Thyroid gland (tissue), 4 donors: ENCODE data around the gene OSBPL5. TPM values are rescaled to one million over a fixed set of nuclear protein-coding genes. Genes with fewer than 3 reads are reported as not detected.

Source experiments
- DNase-seq, 2 donors: peaks; one replicate each; pipeline ENCODE4 v3.0.0-alpha.2; 2019
- H3K27ac ChIP-seq, 3 donors: fragments of 200-600 bp; sonication (generic); 1 replicate in 2 of 3; 2 replicates in 1 of 3; pipeline ENCODE4 v1.5.1; 2016 to 2019; ENCODE audit warnings: mild to moderate bottlenecking in 1 of 3, moderate library complexity in 1 of 3
- H3K27me3 ChIP-seq: fragments of 200-600 bp; sonication (generic); one replicate; pipeline ENCODE4 v1.5.1; 2019
- H3K36me3 ChIP-seq, 2 donors: fragments of 200-600 bp; sonication (generic); one replicate each; pipeline ENCODE4 v1.5.1; 2016 to 2019
- H3K4me1 ChIP-seq, 2 donors: fragments of 200-600 bp; sonication (generic); one replicate each; pipeline ENCODE4 v1.5.1; 2017 to 2019
- H3K4me3 ChIP-seq, 3 donors: fragments of 200-600 bp; sonication (generic); replicated peaks in 1 of 3; 1 replicate in 2 of 3; 2 replicates in 1 of 3; pipeline ENCODE4 v1.5.1; 2016; ENCODE audit warnings: mild to moderate bottlenecking in 1 of 3
- H3K9me3 ChIP-seq: fragments of 200-600 bp; sonication (generic); one replicate; pipeline ENCODE4 v1.5.1; 2017
- POLR2A ChIP-seq, 2 donors: fragments of 450-650 bp; IDR thresholded peaks; one replicate each; pipeline ENCODE4 v1.6.1; 2017; ENCODE audit warnings: antibody characterized with exemption in 2 of 2, mild to moderate bottlenecking in 2 of 2, moderate library complexity in 1 of 2
- WGBS, 2 donors: methylation state at CpG; one replicate each; pipeline ENCODE4 v1.1.5; 2017; 5-methylcytosine and 5-hydroxymethylcytosine counted together
- intact Hi-C: fragments of 100-400 bp; cut with DNase I; formaldehyde crosslinking; loops from one replicate; pipeline ENCODE4 v1.15.1; 2023
- total RNA-seq, 4 donors: library from RNA; depleted of rRNA; stranded (reverse); fragments of >200 nt; gene quantifications; one replicate each; pipeline ENCODE4 v1.2.3, GENCODE V29; 2016
- TF ChIP-seq, protein P1 (sequence below), 6 experiments: fragments of 200-600 bp in 3 of 6; fragments of 450-650 bp in 3 of 6; sonication (generic) in 3 of 6; IDR thresholded peaks; one replicate each; pipeline ENCODE4 v1.5.1; 2016 to 2019; ENCODE audit warnings: antibody characterized with exemption in 6 of 6, mild to moderate bottlenecking in 2 of 6, inconsistent platforms in 1 of 6, moderate library complexity in 1 of 6

The OSBPL5 gene
- total RNA-seq, 4 donors from 2014 or later, result 24.2 to 46.7 (median 34.4) TPM

DNA sequence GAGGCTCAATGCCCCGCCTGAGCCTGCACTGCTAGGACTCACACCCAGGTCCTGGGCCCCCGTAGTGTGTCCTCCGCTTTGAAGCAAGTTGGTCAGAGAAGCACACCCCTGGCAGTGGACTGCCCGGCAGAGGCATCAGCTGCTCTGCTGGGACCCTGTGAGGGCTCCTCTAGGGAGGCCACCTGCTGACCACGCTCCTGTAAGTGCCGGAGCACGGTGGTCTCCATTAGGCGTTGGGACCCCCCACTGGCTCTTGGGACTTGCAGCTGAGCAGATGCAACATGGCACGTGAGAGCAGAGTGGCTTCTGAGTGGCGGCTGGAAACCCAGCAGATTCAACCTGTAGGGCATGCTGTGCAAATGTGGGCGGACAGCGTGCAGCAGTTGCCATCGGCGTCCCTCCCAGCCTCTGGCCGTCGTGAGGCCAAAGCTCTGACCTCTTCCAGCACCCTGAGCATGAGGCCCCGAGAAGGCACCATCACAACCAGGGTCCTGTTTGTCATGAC is 36.6 kb upstream of the OSBPL5 start:
- H3K9me3 ChIP-seq, result no peaks in the 10 kb centered on the region
- H3K27me3 ChIP-seq, result no peaks in the 10 kb centered on the region
- H3K36me3 ChIP-seq, result no peaks in the 10 kb centered on the region
- TF ChIP-seq, protein P1, sequence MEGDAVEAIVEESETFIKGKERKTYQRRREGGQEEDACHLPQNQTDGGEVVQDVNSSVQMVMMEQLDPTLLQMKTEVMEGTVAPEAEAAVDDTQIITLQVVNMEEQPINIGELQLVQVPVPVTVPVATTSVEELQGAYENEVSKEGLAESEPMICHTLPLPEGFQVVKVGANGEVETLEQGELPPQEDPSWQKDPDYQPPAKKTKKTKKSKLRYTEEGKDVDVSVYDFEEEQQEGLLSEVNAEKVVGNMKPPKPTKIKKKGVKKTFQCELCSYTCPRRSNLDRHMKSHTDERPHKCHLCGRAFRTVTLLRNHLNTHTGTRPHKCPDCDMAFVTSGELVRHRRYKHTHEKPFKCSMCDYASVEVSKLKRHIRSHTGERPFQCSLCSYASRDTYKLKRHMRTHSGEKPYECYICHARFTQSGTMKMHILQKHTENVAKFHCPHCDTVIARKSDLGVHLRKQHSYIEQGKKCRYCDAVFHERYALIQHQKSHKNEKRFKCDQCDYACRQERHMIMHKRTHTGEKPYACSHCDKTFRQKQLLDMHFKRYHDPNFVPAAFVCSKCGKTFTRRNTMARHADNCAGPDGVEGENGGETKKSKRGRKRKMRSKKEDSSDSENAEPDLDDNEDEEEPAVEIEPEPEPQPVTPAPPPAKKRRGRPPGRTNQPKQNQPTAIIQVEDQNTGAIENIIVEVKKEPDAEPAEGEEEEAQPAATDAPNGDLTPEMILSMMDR (IDR thresholded peaks at IDR 0.05), result no peak
- no peak for TF ChIP-seq POLR2A (IDR thresholded peaks at IDR 0.05)
- DNase-seq, result no peak
- H3K4me1 ChIP-seq, result peaks cover 6 to 29% of the 10 kb centered on the region in 2 donors
- H3K4me3 ChIP-seq, result no peak overlapping the region
- intact Hi-C loops, result no loop called here
- H3K27ac ChIP-seq, result no peak overlapping the region
- 74 to 80% methylated on average over 11 of the region's 17 CpGs for WGBS, 2 donors

DNA sequence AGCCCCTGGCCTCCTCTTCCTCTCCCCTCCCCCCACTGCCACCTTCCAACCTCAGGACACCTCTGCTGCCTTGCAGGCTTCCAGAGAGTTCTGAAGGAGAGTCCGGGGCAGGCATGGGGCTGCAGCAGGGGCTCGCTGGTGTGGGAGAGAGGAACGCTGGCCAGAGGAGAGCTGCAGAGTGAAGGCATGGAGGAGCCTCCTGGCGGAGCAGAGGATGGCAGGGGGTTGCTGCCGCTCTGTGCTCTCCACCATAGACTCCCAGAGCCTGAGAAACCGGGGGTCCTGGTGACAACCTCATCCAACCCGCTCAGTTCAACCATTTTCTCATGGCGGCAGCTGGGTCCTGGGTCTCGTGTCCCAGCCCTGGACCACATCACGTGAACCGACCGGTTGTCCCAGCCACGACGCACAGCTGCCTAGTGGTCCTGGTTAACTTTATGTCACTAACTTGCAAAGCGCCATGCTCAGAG is 36.0 kb upstream of the OSBPL5 start:
- Histone ChIP-seq H3K27me3 (no peaks in the 10 kb centered on the region), H3K27ac (no peak overlapping the region), H3K36me3 (no peaks in the 10 kb centered on the region), H3K9me3 (no peaks in the 10 kb centered on the region), H3K4me3 (no peak overlapping the region), H3K4me1 (peaks cover 6 to 29% of the 10 kb centered on the region in 2 donors)
- 79% methylated on average over 15 of the region's 15 CpGs for WGBS, 2 donors
- no peak for DNase-seq
- no peak for TF ChIP-seq POLR2A (IDR thresholded peaks at IDR 0.05)
- TF ChIP-seq, protein P1 (IDR thresholded peaks at IDR 0.05), result no peak
- intact Hi-C loops, result no loop called here

DNA sequence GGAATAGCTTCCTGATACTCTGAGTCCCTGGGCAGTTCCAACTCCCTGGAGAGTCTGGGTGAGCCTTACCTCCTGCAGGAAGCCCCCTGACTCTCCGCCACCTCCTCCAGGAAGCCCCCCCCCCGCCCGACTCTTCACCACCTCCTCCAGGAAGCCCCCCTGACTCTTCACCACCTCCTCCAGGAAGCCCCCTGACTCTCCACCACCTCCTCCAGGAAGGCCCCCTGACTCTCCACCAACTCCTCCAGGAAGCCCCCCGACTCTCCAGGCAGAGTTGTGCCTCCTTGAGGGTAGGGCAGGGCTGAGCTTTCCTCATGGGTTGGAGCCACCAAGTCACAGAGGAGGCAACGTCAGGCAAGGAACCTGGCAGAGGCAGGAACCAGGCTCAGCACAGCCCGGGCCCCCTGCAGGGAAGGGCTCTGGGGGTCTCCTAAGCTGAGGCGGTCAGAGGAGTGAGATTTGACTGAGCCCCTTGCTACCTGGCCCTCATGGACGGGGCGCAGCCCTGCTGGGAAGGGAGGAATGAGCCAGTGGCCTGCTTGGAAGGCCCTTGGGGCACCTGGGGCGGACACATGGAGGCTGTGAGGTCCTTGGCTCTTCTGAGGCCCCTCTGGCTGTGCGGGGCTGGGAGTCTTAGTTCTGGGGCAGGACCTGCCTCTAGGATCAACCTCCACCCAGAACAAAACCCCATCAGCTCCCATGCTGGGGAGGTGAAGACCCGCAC is 35.4 kb upstream of the OSBPL5 start:
- H3K4me3 ChIP-seq, result no peak overlapping the region
- TF ChIP-seq, protein P1 (IDR thresholded peaks at IDR 0.05), result no peak
- TF ChIP-seq POLR2A (IDR thresholded peaks at IDR 0.05), result no peak
- H3K27ac ChIP-seq, result no peak overlapping the region
- H3K27me3 ChIP-seq, result no peaks in the 10 kb centered on the region
- H3K36me3 ChIP-seq, result no peaks in the 10 kb centered on the region
- DNase-seq, result no peak
- 79 to 82% methylated on average over 7 to 10 of the region's 12 CpGs for WGBS, 2 donors
- no peaks in the 10 kb centered on the region for H3K9me3 ChIP-seq
- intact Hi-C loops, result no loop called here
- peaks cover 5 to 25% of the 10 kb centered on the region in 2 donors for H3K4me1 ChIP-seq

DNA sequence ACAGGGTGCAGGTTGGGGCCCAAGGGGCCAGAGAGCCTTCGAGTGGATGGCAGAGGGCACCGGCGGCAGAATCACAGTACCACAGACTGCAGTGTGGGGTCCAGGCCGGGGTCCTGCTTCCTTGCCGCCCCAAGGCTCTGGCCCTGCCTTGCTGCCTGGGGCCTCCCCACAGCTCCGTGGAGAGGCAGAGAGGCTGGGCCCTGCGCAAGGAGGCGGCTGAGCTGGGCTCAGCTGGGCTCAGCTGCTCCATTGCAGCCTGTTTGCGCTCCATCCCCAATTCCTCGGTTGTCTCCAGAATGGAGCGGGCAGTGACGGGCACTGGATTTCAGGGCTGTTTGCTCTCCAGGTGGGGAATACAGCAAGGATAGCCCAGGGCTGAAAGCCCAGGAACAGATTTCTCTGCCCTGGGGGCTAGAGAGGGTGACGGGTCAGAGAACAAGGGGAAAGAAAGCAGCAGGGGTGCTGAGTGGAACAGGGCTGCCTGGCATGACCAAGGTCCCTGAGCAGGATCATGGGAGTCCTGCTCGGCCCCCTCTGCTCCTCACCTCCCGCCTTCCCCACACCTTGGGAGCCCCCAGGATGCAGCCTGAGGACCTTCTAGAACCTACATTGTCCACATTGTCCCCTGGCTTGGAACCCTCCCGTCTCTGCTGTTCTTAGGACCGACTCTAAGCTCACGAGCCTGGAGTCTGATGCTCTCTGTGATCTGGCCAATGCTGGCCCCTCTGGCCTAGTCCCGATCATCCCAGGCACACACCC is 34.6 kb upstream of the OSBPL5 start:
- 72 to 83% methylated on average over 10 to 19 of the region's 19 CpGs for WGBS, 2 donors
- intact Hi-C loops, result no loop called here
- peaks cover 0 to 16% of the 10 kb centered on the region in 2 donors for H3K4me1 ChIP-seq
- no peaks in the 10 kb centered on the region for H3K36me3 ChIP-seq
- H3K9me3 ChIP-seq, result no peaks in the 10 kb centered on the region
- no peak overlapping the region for H3K27ac ChIP-seq
- no peaks in the 10 kb centered on the region for H3K27me3 ChIP-seq
- DNase-seq, result no peak
- TF ChIP-seq, protein P1 (IDR thresholded peaks at IDR 0.05), result no peak
- H3K4me3 ChIP-seq, result no peak overlapping the region

DNA sequence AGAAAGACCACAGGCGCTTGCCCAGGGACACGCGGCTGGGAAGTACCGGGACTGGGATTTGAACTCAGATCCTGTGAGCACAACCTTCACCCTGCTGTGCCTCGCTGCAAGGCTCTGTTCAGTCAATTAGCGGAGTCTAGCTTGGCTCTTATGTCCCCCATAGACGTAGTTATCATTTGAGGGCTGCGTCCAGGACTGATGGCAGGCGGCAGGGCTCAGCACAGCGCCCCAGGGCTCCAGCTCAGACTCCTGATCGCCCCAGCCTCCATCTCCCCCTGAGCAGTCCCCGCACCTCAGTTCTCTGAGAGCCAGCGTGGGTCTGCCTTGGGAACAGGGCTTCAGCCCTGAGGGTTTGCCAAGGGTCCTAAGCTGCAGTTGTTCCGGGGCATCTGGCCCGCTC is 33.7 kb upstream of the OSBPL5 start:
- H3K4me3 ChIP-seq, result no peak overlapping the region
- H3K4me1 ChIP-seq, result peaks cover 0 to 11% of the 10 kb centered on the region in 2 donors
- H3K27me3 ChIP-seq, result no peaks in the 10 kb centered on the region
- H3K36me3 ChIP-seq, result no peaks in the 10 kb centered on the region
- WGBS, 2 donors, result 93 to 94% methylated on average over 3 to 9 of the region's 15 CpGs
- no peak for TF ChIP-seq POLR2A (IDR thresholded peaks at IDR 0.05)
- TF ChIP-seq, protein P1 (IDR thresholded peaks at IDR 0.05), result no peak
- H3K27ac ChIP-seq, result no peak overlapping the region
- no peaks in the 10 kb centered on the region for H3K9me3 ChIP-seq
- DNase-seq, result no peak
- intact Hi-C loops, result no loop called here
